ENCODE data around the gene SERPIND1.

SERPIND1 gene

DNA sequence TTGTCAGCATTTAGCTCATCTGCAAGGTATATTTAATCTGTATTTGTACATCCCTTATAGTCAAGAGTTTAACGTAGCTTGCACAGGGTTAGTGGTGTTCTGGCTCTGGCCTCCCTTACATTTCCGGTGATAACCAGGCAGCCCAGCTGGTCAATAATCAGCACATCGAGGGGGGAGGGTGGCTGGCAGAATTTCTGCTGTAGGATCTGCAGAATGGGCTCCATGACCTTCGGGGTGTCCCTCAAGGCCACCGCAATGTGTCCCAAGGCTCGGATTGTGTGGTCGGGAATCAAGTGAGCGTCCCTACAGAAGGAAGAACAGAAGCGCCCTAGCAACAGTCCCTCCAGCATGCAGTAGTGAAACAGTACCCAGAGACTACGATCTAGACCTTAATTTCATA, 25.1 kb downstream of the SERPIND1 start:
- no peaks in the 10 kb centered on the region for H3K27me3 ChIP-seq (ENCODE audit: control insufficient read depth, low read length)
- H3K36me3 ChIP-seq (ENCODE audit: control insufficient read depth, low read length), result peaks cover 71% of the 10 kb centered on the region
- no peaks in the 10 kb centered on the region for H3F3A ChIP-seq (ENCODE audit: control insufficient read depth, insufficient read depth)
- H3K9me2 ChIP-seq (replicated peaks; ENCODE audit: control insufficient read depth, low read length), result no peaks in the 10 kb centered on the region
- no peaks in the 10 kb centered on the region for H3K79me2 ChIP-seq (ENCODE audit: control insufficient read depth, low read length)
- no peaks in the 10 kb centered on the region for H3K9me3 ChIP-seq (ENCODE audit: control insufficient read depth, insufficient read depth, low read length)
- no peaks in the 10 kb centered on the region for H4K20me1 ChIP-seq (ENCODE audit: control insufficient read depth, insufficient read depth, low read depth, low read length)
- H3K4me2 ChIP-seq (ENCODE audit: low read length), result no peak overlapping the region
- no peaks in the 10 kb centered on the region for H3K4me1 ChIP-seq (ENCODE audit: control insufficient read depth, low read length)
- TF ChIP-seq CTCF (IDR thresholded peaks at IDR 0.05; ENCODE audit: low read depth, low read length, poor library complexity, severe bottlenecking) (no peak), EZH2phosphoT487 (IDR thresholded peaks at IDR 0.05; ENCODE audit: borderline replicate concordance, low read length) (no peak)
- no peak overlapping the region for H3K4me3 ChIP-seq (ENCODE audit: low read length)
- no peak overlapping the region for H3K27ac ChIP-seq (ENCODE audit: low read depth, low read length)

DNA sequence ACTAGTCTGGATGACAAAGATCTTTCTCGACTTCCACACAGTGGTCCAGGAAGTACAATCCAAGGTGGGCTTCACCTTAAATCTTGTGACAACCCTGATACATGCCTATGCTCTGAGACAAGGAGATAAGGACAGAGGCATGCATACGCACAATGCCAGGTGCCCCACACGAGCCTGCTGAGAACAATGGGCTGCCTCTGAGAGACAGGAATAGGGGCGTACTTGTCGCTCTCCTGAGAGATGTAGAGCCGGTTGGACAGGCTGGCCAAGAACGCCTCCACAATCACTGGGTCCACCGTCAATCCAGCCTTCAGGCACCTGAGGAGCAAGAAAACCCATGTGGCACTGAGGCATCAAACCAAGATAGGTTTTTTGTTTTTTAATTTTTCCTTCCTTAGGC, 25.5 kb downstream of the SERPIND1 start:
- Histone ChIP-seq H3K36me3 (ENCODE audit: control insufficient read depth, low read length) (peaks cover 76% of the 10 kb centered on the region), H3K27me3 (ENCODE audit: control insufficient read depth, low read length) (no peaks in the 10 kb centered on the region), H3K79me2 (ENCODE audit: control insufficient read depth, low read length) (no peaks in the 10 kb centered on the region), H3K9me3 (ENCODE audit: control insufficient read depth, insufficient read depth, low read length) (no peaks in the 10 kb centered on the region), H3K4me2 (ENCODE audit: low read length) (no peak overlapping the region), H4K20me1 (ENCODE audit: control insufficient read depth, insufficient read depth, low read depth, low read length) (no peaks in the 10 kb centered on the region), H3K9me2 (replicated peaks; ENCODE audit: control insufficient read depth, low read length) (no peaks in the 10 kb centered on the region), H3F3A (ENCODE audit: control insufficient read depth, insufficient read depth) (no peaks in the 10 kb centered on the region), H3K27ac (ENCODE audit: low read depth, low read length) (no peak overlapping the region), H3K4me3 (ENCODE audit: low read length) (no peak overlapping the region), H3K4me1 (ENCODE audit: control insufficient read depth, low read length) (no peaks in the 10 kb centered on the region)
- TF ChIP-seq EZH2phosphoT487 (IDR thresholded peaks at IDR 0.05; ENCODE audit: borderline replicate concordance, low read length), result no peak
- no peak for TF ChIP-seq CTCF (IDR thresholded peaks at IDR 0.05; ENCODE audit: low read depth, low read length, poor library complexity, severe bottlenecking)

GRCh38 chr22:20802452-20802851, 28.5 kb downstream of the SERPIND1 start:
- H3K79me2 ChIP-seq (ENCODE audit: control insufficient read depth, low read length), result no peaks in the 10 kb centered on the region
- H3K27ac ChIP-seq (ENCODE audit: low read depth, low read length), result no peak overlapping the region
- H3K27me3 ChIP-seq (ENCODE audit: control insufficient read depth, low read length), result no peaks in the 10 kb centered on the region
- no peak overlapping the region for H3K4me3 ChIP-seq (ENCODE audit: low read length)
- H3K4me2 ChIP-seq (ENCODE audit: low read length), result no peak overlapping the region
- H3K36me3 ChIP-seq (ENCODE audit: control insufficient read depth, low read length), result peaks cover 78% of the 10 kb centered on the region
- no peaks in the 10 kb centered on the region for H4K20me1 ChIP-seq (ENCODE audit: control insufficient read depth, insufficient read depth, low read depth, low read length)
- no peaks in the 10 kb centered on the region for H3K4me1 ChIP-seq (ENCODE audit: control insufficient read depth, low read length)
- no peaks in the 10 kb centered on the region for H3K9me2 ChIP-seq (replicated peaks; ENCODE audit: control insufficient read depth, low read length)
- no peaks in the 10 kb centered on the region for H3F3A ChIP-seq (ENCODE audit: control insufficient read depth, insufficient read depth)
- no peaks in the 10 kb centered on the region for H3K9me3 ChIP-seq (ENCODE audit: control insufficient read depth, insufficient read depth, low read length)
- TF ChIP-seq EZH2phosphoT487 (IDR thresholded peaks at IDR 0.05; ENCODE audit: borderline replicate concordance, low read length) (no peak), CTCF (IDR thresholded peaks at IDR 0.05; ENCODE audit: low read depth, low read length, poor library complexity, severe bottlenecking) (no peak)

Measured in DOHH2 (cell line).